Measurements from ENCODE around the gene DAPK1.

GRCh38 chr9:87701931-87702421 lies 204.3 kb downstream of the DAPK1 start:
- no peak for TF ChIP-seq POLR2AphosphoS5 (IDR thresholded peaks at IDR 0.05; ENCODE audit: low read depth, low read length)
- TF ChIP-seq POLR2A (IDR thresholded peaks at IDR 0.05; ENCODE audit: low read depth, low read length) = no peak
- no peak for TF ChIP-seq SPI1 (IDR thresholded peaks at IDR 0.05; ENCODE audit: low read depth, low read length)
- no peak for TF ChIP-seq TAF1 (IDR thresholded peaks at IDR 0.05; ENCODE audit: low read depth, low read length)
- TF ChIP-seq PAX5 (IDR thresholded peaks at IDR 0.05; ENCODE audit: insufficient read depth, low read length, severe bottlenecking) = no peak

Measured in GM12891 (cell line).